Prostate gland (tissue), 2 donors: ENCODE results near the gene HSDL2. TPM values are rescaled to one million over a fixed set of nuclear protein-coding genes. Genes with fewer than 3 reads are reported as not detected.
A peak's percentile ranks its signal among the peaks of the same experiment; 100 is the strongest.

ENCODE experiments used
- DNase-seq: peaks from one replicate; pipeline ENCODE4 v3.0.0-alpha.2; 2019; ENCODE audit warnings: low spot score
- H3K27ac ChIP-seq, 2 donors: fragments of 200-600 bp; sonication (generic); 2 replicates each; pipeline ENCODE4 v1.5.1; 2017 to 2019
- H3K27me3 ChIP-seq: fragments of 200-600 bp; sonication (generic); replicated peaks from 2 replicates; pipeline ENCODE4 v1.5.1; 2019; ENCODE audit not compliant: insufficient read depth
- H3K36me3 ChIP-seq, 2 donors: fragments of 200-600 bp; sonication (generic); 1 replicate in 1 of 2; 2 replicates in 1 of 2; pipeline versions ENCODE4 v1.5.1 to v1.8.1; 2017 to 2019
- H3K4me1 ChIP-seq: fragments of 200-600 bp; sonication (generic); replicated peaks from 2 replicates; pipeline ENCODE4 v1.5.1; 2019
- H3K4me3 ChIP-seq, 2 donors: fragments of 200-600 bp; sonication (generic); 2 replicates each; pipeline ENCODE4 v1.5.1; 2017 to 2019
- H3K9me3 ChIP-seq: fragments of 200-600 bp; sonication (generic); 2 replicates; pipeline ENCODE4 v1.5.1; 2017
- CTCF ChIP-seq, 4 experiments: fragments of 200-600 bp in 2 of 4; fragments of 450-650 bp in 2 of 4; sonication (generic) in 2 of 4; IDR thresholded peaks; 1 replicate in 3 of 4; 2 replicates in 1 of 4; pipeline ENCODE4 v1.5.1; 2016 to 2019; ENCODE audit warnings: antibody characterized with exemption in 4 of 4, mild to moderate bottlenecking in 2 of 4, moderate library complexity in 2 of 4
- POLR2A ChIP-seq: fragments of 450-650 bp; IDR thresholded peaks from one replicate; pipeline ENCODE4 v1.6.1; 2016; ENCODE audit warnings: antibody characterized with exemption, mild to moderate bottlenecking
- POLR2AphosphoS5 ChIP-seq: sonication (generic); formaldehyde crosslinking; IDR thresholded peaks from one replicate; pipeline ENCODE4 v1.6.1; 2017; ENCODE audit warnings: antibody characterized with exemption
- WGBS: methylation state at CpG from one replicate; pipeline ENCODE4 v1.1.5; 2018; 5-methylcytosine and 5-hydroxymethylcytosine counted together
- intact Hi-C: fragments of 100-400 bp; cut with DNase I; formaldehyde crosslinking; loops from one replicate; pipeline ENCODE4 v1.14.2; 2022
- total RNA-seq, 2 donors: library from RNA; depleted of rRNA; stranded (reverse); fragments of >200 nt; gene quantifications; one replicate each; pipeline ENCODE4 v1.1.0, GENCODE V29; 2016

Gene HSDL2
- total RNA-seq, result 10 to 100 TPM; 22.2 to 25.2 TPM

GRCh38 chr9:112380102-112380824, at the start of gene HSDL2:
TSS of gene HSDL2 (plus strand) at chr9:112380108. CDS start at chr9:112380164, 56 bp downstream.
- no peaks in the 10 kb centered on the region for H3K9me3 ChIP-seq
- intact Hi-C loops, result loop anchor here (5.0 to 10.0 kb wide), 4 partner anchors 48 to 372 kb away; partner anchors contain the start of genes INIP, PTBP3 and SNX30
- H3K4me3 ChIP-seq, result peak within 1 kb of the TSS; percentile 50 to 61
- no peak for DNase-seq
- H3K27me3 ChIP-seq, result no peaks in the 10 kb centered on the region
- under 1% methylated on average over 38 of the region's 43 CpGs for WGBS
- H3K36me3 ChIP-seq, result no peaks in the 10 kb centered on the region
- peak within 1 kb of the TSS; percentile 96 to 98 for H3K27ac ChIP-seq
- no peaks in the 10 kb centered on the region for H3K4me1 ChIP-seq
- TF ChIP-seq POLR2A, result no peak
- TF ChIP-seq POLR2AphosphoS5, result no peak
- TF ChIP-seq CTCF (IDR thresholded peaks at IDR 0.05), result no peak

GRCh38 chr9:112331674-112331952, 48.3 kb upstream of the HSDL2 start:
- Histone ChIP-seq H3K4me3 (peak overlapping the region in 1 of 2 donors; percentile 2), H3K9me3 (no peaks in the 10 kb centered on the region), H3K27ac (no peak overlapping the region), H3K4me1 (no peaks in the 10 kb centered on the region), H3K27me3 (no peaks in the 10 kb centered on the region), H3K36me3 (no peaks in the 10 kb centered on the region)
- intact Hi-C loops, result loop anchor here (5.0 to 10.0 kb wide), 5 partner anchors 51 to 483 kb away; partner anchors contain the start of genes HSDL2 and INIP
- no peak for DNase-seq
- 55% methylated on average over 4 of the region's 4 CpGs for WGBS
- TF ChIP-seq CTCF (IDR thresholded peaks at IDR 0.05), result no peak
- TF ChIP-seq POLR2AphosphoS5, result no peak
- TF ChIP-seq POLR2A, result no peak

- no peaks in the 10 kb centered on the region for H3K27me3 ChIP-seq
- H3K4me1 ChIP-seq, result no peaks in the 10 kb centered on the region
- DNase-seq, result no peak
- H3K36me3 ChIP-seq, result no peaks in the 10 kb centered on the region
- WGBS, result 13% methylated on average over 4 of the region's 4 CpGs
- no peak for TF ChIP-seq CTCF (IDR thresholded peaks at IDR 0.05)
- H3K27ac ChIP-seq, result peak overlapping the region; percentile 97 to 100
- no peaks in the 10 kb centered on the region for H3K9me3 ChIP-seq
- intact Hi-C loops, result loop anchor here (2.0 to 10.0 kb wide), 6 partner anchors 50 to 483 kb away; partner anchors contain the start of genes HSDL2, INIP and UGCG
- H3K4me3 ChIP-seq, result peak overlapping the region; percentile 99
Observed at GRCh38 chr9:112332214-112332613, 47.7 kb upstream of the HSDL2 start.

- Histone ChIP-seq H3K4me1 (no peaks in the 10 kb centered on the region), H3K27ac (peak overlapping the region; percentile 97 to 100), H3K9me3 (no peaks in the 10 kb centered on the region), H3K27me3 (no peaks in the 10 kb centered on the region), H3K4me3 (peak overlapping the region; percentile 99), H3K36me3 (no peaks in the 10 kb centered on the region)
- DNase-seq, result no peak
- WGBS, result under 1% methylated on average over 19 of the region's 19 CpGs
- intact Hi-C loops, result loop anchor here (2.0 to 10.0 kb wide), 6 partner anchors 50 to 482 kb away; partner anchors contain the start of genes HSDL2, INIP and UGCG
- TF ChIP-seq POLR2A, result no peak
- TF ChIP-seq POLR2AphosphoS5, result no peak
- TF ChIP-seq CTCF (IDR thresholded peaks at IDR 0.05), result no peak
Observed at GRCh38 chr9:112332674-112332976, 47.3 kb upstream of the HSDL2 start.
